NCI-H226 (cell line): Measurements from ENCODE around the gene C1QTNF6.

Source experiments
- DNase-seq: peaks from one replicate; pipeline ENCODE4 v3.0.0-alpha.2; 2015

The C1QTNF6 gene

GRCh38 chr22:37160027-37160426, 28.0 kb downstream of the C1QTNF6 start:
- DNase-seq, result no peak

GRCh38 chr22:37158963-37159290, 29.1 kb downstream of the C1QTNF6 start:
- no peak for DNase-seq

GRCh38 chr22:37157516-37158285, 30.3 kb downstream of the C1QTNF6 start:
- DNase-seq, result peak; percentile 69

GRCh38 chr22:37156686-37157435, 31.2 kb downstream of the C1QTNF6 start:
- DNase-seq, result no peak

GRCh38 chr22:37155971-37156370, 32.1 kb downstream of the C1QTNF6 start:
- DNase-seq, result no peak

GRCh38 chr22:37154925-37155712, 32.9 kb downstream of the C1QTNF6 start:
- peak; percentile 7 for DNase-seq

- DNase-seq, result no peak
Observed at GRCh38 chr22:37153901-37154300, 34.1 kb downstream of the C1QTNF6 start.

GRCh38 chr22:37151401-37151800, 36.6 kb downstream of the C1QTNF6 start:
- DNase-seq, result no peak

- DNase-seq, result no peak
Observed at GRCh38 chr22:37150701-37151100, 37.3 kb downstream of the C1QTNF6 start.

GRCh38 chr22:37148742-37149665, 39.0 kb downstream of the C1QTNF6 start:
- no peak for DNase-seq

GRCh38 chr22:37148031-37148651, 39.9 kb downstream of the C1QTNF6 start:
- DNase-seq, result no peak

- DNase-seq, result no peak
Observed at GRCh38 chr22:37147186-37147990, 40.7 kb downstream of the C1QTNF6 start.

- DNase-seq, result no peak
Observed at GRCh38 chr22:37146507-37147180, 41.4 kb downstream of the C1QTNF6 start.

- DNase-seq, result no peak
Observed at GRCh38 chr22:37146051-37146385, 42.0 kb downstream of the C1QTNF6 start.

- DNase-seq, result no peak
Observed at GRCh38 chr22:37145180-37146050, 42.6 kb downstream of the C1QTNF6 start.

- no peak for DNase-seq
Observed at GRCh38 chr22:37144180-37144554, 43.9 kb downstream of the C1QTNF6 start.

GRCh38 chr22:37141971-37142370, 46.1 kb downstream of the C1QTNF6 start:
- no peak for DNase-seq

GRCh38 chr22:37141476-37141875, 46.6 kb downstream of the C1QTNF6 start:
- no peak for DNase-seq

GRCh38 chr22:37140686-37141323, 47.2 kb downstream of the C1QTNF6 start:
- no peak for DNase-seq
